Measurements from ENCODE around the gene LIMS2. TPM values are rescaled to one million over a fixed set of nuclear protein-coding genes. Genes with fewer than 3 reads are reported as not detected.

Gene LIMS2
- total and polyA plus RNA-seq, 2 donors (not counting 3 experiments of a cell fraction or from before 2014, with no cell fraction given), result 48.3 to 55.6 TPM

- peak overlapping the region; percentile 66 for H2AFZ ChIP-seq (ENCODE audit: low read depth, low read length)
- no peak overlapping the region for H3K4me3 ChIP-seq (replicated peaks in 1 of 3; ENCODE audit: insufficient read depth in 1 of 3, low read depth in 1 of 3, low read length in 3 of 3)
- peak overlapping the region; percentile 63 for H3K4me2 ChIP-seq (ENCODE audit: insufficient read depth, low read length)
- no peaks in the 10 kb centered on the region for H3K36me3 ChIP-seq (ENCODE audit: control insufficient read depth in 2 of 2, extremely low read depth in 1 of 2, insufficient read depth in 2 of 2, low read length in 2 of 2)
- BruUV-seq (replicated peaks), result no TSS peak
- H3K79me2 ChIP-seq (ENCODE audit: control insufficient read depth, insufficient read depth, low read length), result no peaks in the 10 kb centered on the region
- H4K20me1 ChIP-seq (replicated peaks; ENCODE audit: control insufficient read depth, extremely low read depth, insufficient read depth, low read length), result no peaks in the 10 kb centered on the region
- intact Hi-C loops (cut with micrococcal nuclease) (loop anchor here (1.0 kb wide), 1 partner anchor 104 kb away; no protein-coding TSS in a partner anchor), dilution Hi-C loops (cut with MboI; ENCODE audit: extremely low pct_ligation_motif_present, low sequenced_read_pairs) (no loop called here)
- H3K9me1 ChIP-seq (replicated peaks; ENCODE audit: control insufficient read depth, extremely low read depth, insufficient read depth, low read length), result no peaks in the 10 kb centered on the region
- no peaks in the 10 kb centered on the region for H3K9me3 ChIP-seq (replicated peaks; ENCODE audit: control insufficient read depth, insufficient read depth, low read length)
- ChIA-PET CTCF (interaction anchor here (0.9 to 4.2 kb wide), 13 partner anchors 12 to 245 kb away, joined by 3 to 162 read pairs (median 9); partner anchors contain the start of gene LIMS2), POLR2A (interaction anchor here (1.9 kb wide), 1 partner anchor 104 kb away, joined by 5 read pairs; no protein-coding TSS in a partner anchor)
- no peak overlapping the region for H3K9ac ChIP-seq (replicated peaks; ENCODE audit: extremely low read depth, insufficient read depth, low read length)
- FAIRE-seq, result no peak
- peaks cover 6% of the 10 kb centered on the region for H3K4me1 ChIP-seq (ENCODE audit: control insufficient read depth, extremely low read depth, insufficient read depth, low read length)
- H3K27me3 ChIP-seq (ENCODE audit: control insufficient read depth in 2 of 2, insufficient read depth in 2 of 2, low read length in 2 of 2), result no peaks in the 10 kb centered on the region
- no peak overlapping the region for H3K27ac ChIP-seq (ENCODE audit: insufficient read depth, low read depth, low read length)
- no peak for DNase-seq (ENCODE audit: low read depth, low spot score)
- no peak for TF ChIP-seq POLR2AphosphoS5 (IDR thresholded peaks at IDR 0.05; ENCODE audit: insufficient read depth, low read depth, low read length)
These were observed 19.7 kb upstream of the LIMS2 start for GRCh38 chr2:127694986-127695385.

- no peak for FAIRE-seq
- Histone ChIP-seq H3K27me3 (ENCODE audit: control insufficient read depth in 2 of 2, insufficient read depth in 2 of 2, low read length in 2 of 2) (no peaks in the 10 kb centered on the region), H4K20me1 (replicated peaks; ENCODE audit: control insufficient read depth, extremely low read depth, insufficient read depth, low read length) (no peaks in the 10 kb centered on the region), H3K9me3 (replicated peaks; ENCODE audit: control insufficient read depth, insufficient read depth, low read length) (no peaks in the 10 kb centered on the region), H3K36me3 (ENCODE audit: control insufficient read depth in 2 of 2, extremely low read depth in 1 of 2, insufficient read depth in 2 of 2, low read length in 2 of 2) (no peaks in the 10 kb centered on the region), H3K27ac (ENCODE audit: insufficient read depth, low read depth, low read length) (no peak overlapping the region), H3K4me2 (ENCODE audit: insufficient read depth, low read length) (no peak overlapping the region), H3K79me2 (ENCODE audit: control insufficient read depth, insufficient read depth, low read length) (no peaks in the 10 kb centered on the region), H3K9ac (replicated peaks; ENCODE audit: extremely low read depth, insufficient read depth, low read length) (no peak overlapping the region), H3K4me1 (ENCODE audit: control insufficient read depth, extremely low read depth, insufficient read depth, low read length) (peaks cover 4% of the 10 kb centered on the region), H2AFZ (ENCODE audit: low read depth, low read length) (no peak overlapping the region), H3K9me1 (replicated peaks; ENCODE audit: control insufficient read depth, extremely low read depth, insufficient read depth, low read length) (no peaks in the 10 kb centered on the region), H3K4me3 (replicated peaks in 1 of 3; ENCODE audit: insufficient read depth in 1 of 3, low read depth in 1 of 3, low read length in 3 of 3) (no peak overlapping the region)
- POLR2A ChIA-PET, result no interaction called here
- BruUV-seq (replicated peaks), result no TSS peak
- dilution Hi-C loops (cut with MboI; ENCODE audit: extremely low pct_ligation_motif_present, low sequenced_read_pairs) (no loop called here), intact Hi-C loops (cut with micrococcal nuclease) (no loop called here)
- CTCF ChIA-PET, result interaction anchor here (1.3 to 3.1 kb wide), 2 partner anchors 15 to 100 kb away, joined by 3 to 19 read pairs; partner anchors contain the start of gene LIMS2
- DNase-seq (ENCODE audit: low read depth, low spot score), result no peak
- no peak for TF ChIP-seq POLR2A (IDR thresholded peaks at IDR 0.05; ENCODE audit: low read depth, low read length)
- TF ChIP-seq JUN (IDR thresholded peaks at IDR 0.05; ENCODE audit: borderline replicate concordance, insufficient read depth, insufficient read length, low read depth), result no peak
- TF ChIP-seq MAX (IDR thresholded peaks at IDR 0.05; ENCODE audit: insufficient read depth, insufficient read length), result no peak
- TF ChIP-seq GATA2 (IDR thresholded peaks at IDR 0.05; ENCODE audit: insufficient read depth, insufficient read length, low read depth, low read length), result no peak
- no peak for TF ChIP-seq FOS (IDR thresholded peaks at IDR 0.05; ENCODE audit: borderline replicate concordance, insufficient read depth, low read length)
- no peak for TF ChIP-seq EZH2 (IDR thresholded peaks at IDR 0.05; ENCODE audit: borderline replicate concordance, low read depth, low read length, severe bottlenecking)
- no peak for TF ChIP-seq POLR2AphosphoS5 (IDR thresholded peaks at IDR 0.05; ENCODE audit: insufficient read depth, low read depth, low read length)
- no peak for TF ChIP-seq CTCF (IDR thresholded peaks at IDR 0.05; ENCODE audit: extremely low read depth in 1 of 2, insufficient read depth in 1 of 2, low read depth in 1 of 2, low read length in 2 of 2)
- TF ChIP-seq MYC (IDR thresholded peaks at IDR 0.05; ENCODE audit: low read depth, low read length), result no peak
These were observed 15.4 kb upstream of the LIMS2 start for GRCh38 chr2:127690696-127691095.
